ENCODE data around the gene RRP12. TPM values are rescaled to one million over a fixed set of nuclear protein-coding genes. Genes with fewer than 3 reads are reported as not detected.
A peak's percentile ranks its signal among the peaks of the same experiment; 100 is the strongest.

Gene RRP12
- total RNA-seq, 1 donor from 2014 or later: 15.2 TPM

DNA sequence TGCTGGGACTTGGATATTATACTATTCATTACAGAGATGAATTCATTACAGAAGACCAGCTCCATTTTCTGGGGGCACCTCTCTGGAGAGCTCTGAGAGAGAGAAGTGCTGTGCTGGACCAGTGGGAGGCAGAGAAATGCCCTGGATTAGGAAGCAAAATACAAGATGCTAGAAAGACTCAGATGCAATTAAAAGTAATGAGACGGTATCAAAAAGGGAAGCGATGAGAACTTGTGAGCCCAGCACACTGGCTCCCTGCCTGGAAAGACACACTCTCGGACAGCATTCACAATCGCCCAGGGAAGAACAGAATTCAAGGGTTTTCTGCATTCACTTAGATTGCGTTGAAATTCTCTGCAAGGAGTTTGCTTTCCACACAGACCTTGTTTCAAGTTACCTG, 63.1 kb downstream of the RRP12 start:
- peak overlapping the region; percentile 69 for H3K27ac ChIP-seq (replicated peaks)
- no peak overlapping the region for H3K4me3 ChIP-seq
- DNase-seq: no peak
- no peaks in the 10 kb centered on the region for H3K9me3 ChIP-seq (replicated peaks)
- no peaks in the 10 kb centered on the region for H3K36me3 ChIP-seq
- intact Hi-C loops (cut with micrococcal nuclease): no loop called here
- no peaks in the 10 kb centered on the region for H3K27me3 ChIP-seq (ENCODE audit: low read depth)
- TF ChIP-seq, protein P1, sequence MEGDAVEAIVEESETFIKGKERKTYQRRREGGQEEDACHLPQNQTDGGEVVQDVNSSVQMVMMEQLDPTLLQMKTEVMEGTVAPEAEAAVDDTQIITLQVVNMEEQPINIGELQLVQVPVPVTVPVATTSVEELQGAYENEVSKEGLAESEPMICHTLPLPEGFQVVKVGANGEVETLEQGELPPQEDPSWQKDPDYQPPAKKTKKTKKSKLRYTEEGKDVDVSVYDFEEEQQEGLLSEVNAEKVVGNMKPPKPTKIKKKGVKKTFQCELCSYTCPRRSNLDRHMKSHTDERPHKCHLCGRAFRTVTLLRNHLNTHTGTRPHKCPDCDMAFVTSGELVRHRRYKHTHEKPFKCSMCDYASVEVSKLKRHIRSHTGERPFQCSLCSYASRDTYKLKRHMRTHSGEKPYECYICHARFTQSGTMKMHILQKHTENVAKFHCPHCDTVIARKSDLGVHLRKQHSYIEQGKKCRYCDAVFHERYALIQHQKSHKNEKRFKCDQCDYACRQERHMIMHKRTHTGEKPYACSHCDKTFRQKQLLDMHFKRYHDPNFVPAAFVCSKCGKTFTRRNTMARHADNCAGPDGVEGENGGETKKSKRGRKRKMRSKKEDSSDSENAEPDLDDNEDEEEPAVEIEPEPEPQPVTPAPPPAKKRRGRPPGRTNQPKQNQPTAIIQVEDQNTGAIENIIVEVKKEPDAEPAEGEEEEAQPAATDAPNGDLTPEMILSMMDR (IDR thresholded peaks at IDR 0.05; ENCODE audit: borderline replicate concordance): no peak
- peaks cover 46% of the 10 kb centered on the region for H3K4me1 ChIP-seq

DNA sequence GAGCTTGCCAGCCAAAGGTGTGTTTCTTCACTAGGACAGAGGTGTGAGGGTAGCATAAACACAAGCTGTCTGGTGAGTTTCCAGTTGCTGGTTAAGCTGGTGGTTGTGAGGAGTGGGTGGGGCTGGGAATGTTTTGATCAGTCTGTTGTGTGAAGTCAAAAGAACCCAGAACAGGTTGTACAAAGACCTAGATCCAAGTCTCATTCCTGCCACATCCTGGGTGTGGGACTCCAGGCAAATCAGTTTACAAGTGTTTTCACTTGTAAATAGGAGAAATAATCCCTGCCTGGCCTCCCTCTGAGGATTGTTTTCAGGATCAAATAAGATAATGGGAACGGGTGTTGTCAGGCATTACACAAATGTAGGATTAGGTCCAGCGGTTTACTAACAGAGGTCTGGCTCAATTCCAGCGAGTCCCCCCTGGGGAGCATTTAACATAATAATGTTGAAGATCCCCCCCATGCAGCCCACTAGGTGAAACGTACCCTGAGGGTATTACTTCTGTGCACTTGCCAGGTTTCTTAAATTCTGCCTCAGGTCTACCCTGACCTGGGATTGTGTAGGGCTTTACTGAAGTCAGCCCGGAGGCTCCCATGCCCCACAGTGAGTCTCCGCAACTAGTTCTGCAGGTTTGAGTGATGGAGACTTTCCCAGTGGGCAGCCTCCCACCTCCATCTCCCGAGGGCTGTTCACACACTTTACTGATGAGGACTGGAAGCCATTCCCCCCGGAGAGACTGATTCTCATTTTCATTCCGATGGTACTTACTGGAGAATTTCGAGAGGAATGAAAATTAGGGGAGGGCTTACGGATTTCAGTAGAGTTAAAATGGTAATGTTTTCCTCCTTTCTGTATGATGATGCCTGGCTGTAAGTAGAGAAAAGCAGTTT, 64.0 kb downstream of the RRP12 start:
- intact Hi-C loops (cut with micrococcal nuclease): no loop called here
- TF ChIP-seq, protein P1 (IDR thresholded peaks at IDR 0.05; ENCODE audit: borderline replicate concordance): no peak
- H3K4me3 ChIP-seq: peak overlapping the region; percentile 30

DNA sequence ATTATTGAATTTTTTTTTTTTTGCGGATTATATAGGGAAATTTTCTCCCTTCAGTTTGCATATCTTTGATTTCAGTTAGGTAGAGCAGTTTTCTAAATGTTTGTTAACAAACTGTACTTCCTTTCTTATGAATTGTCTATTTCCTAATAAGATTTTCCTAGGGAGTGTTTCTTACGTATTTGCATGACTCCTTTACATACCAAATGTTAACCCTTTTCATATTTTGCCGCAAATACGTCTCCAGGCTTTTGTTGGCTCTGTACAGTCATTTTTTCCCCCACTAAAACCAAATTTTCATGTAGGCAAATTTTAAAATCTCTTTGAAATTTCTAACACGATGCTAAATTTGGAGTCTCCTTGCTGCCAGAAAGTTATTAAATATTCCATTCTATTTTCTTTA, 64.7 kb downstream of the RRP12 start:
- H3K9me3 ChIP-seq (replicated peaks): no peaks in the 10 kb centered on the region
- peak overlapping the region; percentile 69 for H3K27ac ChIP-seq (replicated peaks)
- TF ChIP-seq, protein P1 (IDR thresholded peaks at IDR 0.05; ENCODE audit: borderline replicate concordance): no peak
- intact Hi-C loops (cut with micrococcal nuclease): no loop called here
- H3K27me3 ChIP-seq (ENCODE audit: low read depth): no peaks in the 10 kb centered on the region
- peaks cover 62% of the 10 kb centered on the region for H3K4me1 ChIP-seq
- DNase-seq: no peak
- H3K36me3 ChIP-seq: no peaks in the 10 kb centered on the region
- H3K4me3 ChIP-seq: no peak overlapping the region

More for the DNA sequence above, 64.0 kb downstream of the RRP12 start:
- Histone ChIP-seq H3K9me3 (replicated peaks) (no peaks in the 10 kb centered on the region), H3K4me1 (peaks cover 55% of the 10 kb centered on the region), H3K27me3 (ENCODE audit: low read depth) (no peaks in the 10 kb centered on the region), H3K27ac (replicated peaks) (peak overlapping the region; percentile 69), H3K36me3 (no peaks in the 10 kb centered on the region)
- no peak for DNase-seq

DNA sequence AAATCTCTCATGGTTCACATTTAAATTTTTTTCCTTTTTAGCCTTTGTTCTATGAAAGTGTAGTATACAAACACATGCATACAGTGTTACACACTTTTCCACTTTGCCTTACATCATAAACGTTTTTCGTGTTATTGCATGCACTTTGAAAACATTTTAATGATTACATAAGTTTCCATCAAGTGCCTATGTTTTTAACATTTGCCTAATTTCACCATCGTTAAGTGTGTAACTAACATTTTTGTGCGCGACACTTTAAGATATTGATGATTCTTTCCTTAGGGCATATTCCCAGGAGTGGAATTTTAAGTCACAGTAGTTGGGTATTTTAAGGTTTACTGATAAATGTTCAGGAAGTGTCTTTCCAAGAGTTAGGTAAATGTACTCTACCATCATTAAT, 65.1 kb downstream of the RRP12 start:
- H3K9me3 ChIP-seq (replicated peaks): no peaks in the 10 kb centered on the region
- no peak overlapping the region for H3K4me3 ChIP-seq
- TF ChIP-seq, protein P1 (IDR thresholded peaks at IDR 0.05; ENCODE audit: borderline replicate concordance): no peak
- peaks cover 67% of the 10 kb centered on the region for H3K4me1 ChIP-seq
- H3K27me3 ChIP-seq (ENCODE audit: low read depth): no peaks in the 10 kb centered on the region
- H3K36me3 ChIP-seq: no peaks in the 10 kb centered on the region
- DNase-seq: no peak
- intact Hi-C loops (cut with micrococcal nuclease): no loop called here
- peak overlapping the region; percentile 69 for H3K27ac ChIP-seq (replicated peaks)

DNA sequence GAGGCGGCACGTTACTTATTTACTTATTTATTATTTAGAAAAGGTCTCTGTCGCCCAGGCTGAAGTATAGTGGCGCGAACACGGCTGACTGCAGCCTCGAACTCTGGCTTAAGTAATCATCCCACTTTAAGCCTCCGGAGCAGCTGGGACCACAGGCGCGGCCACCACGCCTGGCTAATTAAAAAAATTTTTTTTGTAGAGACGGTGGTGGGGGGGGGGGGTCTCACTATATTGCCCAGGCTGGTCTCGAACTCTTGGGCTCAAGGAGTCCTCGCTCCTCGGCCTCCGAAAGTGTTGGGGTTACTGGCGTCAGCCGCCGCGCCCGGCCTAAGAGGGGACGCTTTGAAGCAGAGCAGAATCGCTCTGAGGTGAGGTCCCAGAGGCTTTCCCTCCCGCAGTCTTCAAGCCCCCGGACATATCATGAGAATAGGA, 65.9 kb downstream of the RRP12 start:
- H3K27me3 ChIP-seq (ENCODE audit: low read depth): no peaks in the 10 kb centered on the region
- intact Hi-C loops (cut with micrococcal nuclease): no loop called here
- H3K36me3 ChIP-seq: peaks cover 5% of the 10 kb centered on the region
- H3K4me1 ChIP-seq: peaks cover 75% of the 10 kb centered on the region
- H3K9me3 ChIP-seq (replicated peaks): no peaks in the 10 kb centered on the region
- H3K27ac ChIP-seq (replicated peaks): peak overlapping the region; percentile 97
- peak overlapping the region; percentile 88 for H3K4me3 ChIP-seq
- no peak for DNase-seq
- TF ChIP-seq, protein P1 (IDR thresholded peaks at IDR 0.05; ENCODE audit: borderline replicate concordance): no peak

Data from left ventricle myocardium inferior (tissue), 1 donor.